Keratinocyte (primary cell): ENCODE measurements around the gene DLG4. TPM values are rescaled to one million over a fixed set of nuclear protein-coding genes. Genes with fewer than 3 reads are reported as not detected.

Source experiments
- DNase-seq: peaks from one replicate; pipeline ENCODE4 v3.0.0-alpha.2; 2011; ENCODE audit warnings: low read depth, missing footprints, low spot score
- FAIRE-seq: peaks from 2 replicates; lab custom pipeline; 2011; peaks lifted over from hg19 to GRCh38; lab: Jason Lieb, UNC
- H2AFZ ChIP-seq: 2 replicates; pipeline ENCODE4 v1.6.0; 2012; ENCODE audit warnings: low read length, control low read depth, inconsistent platforms; ENCODE audit not compliant: control insufficient read depth
- H3K27ac ChIP-seq: 2 replicates; pipeline ENCODE4 v1.5.1; 2011; ENCODE audit warnings: low read length; ENCODE audit not compliant: control insufficient read depth, insufficient read depth
- H3K27me3 ChIP-seq: 3 replicates; pipeline ENCODE4 v1.6.0; 2011; ENCODE audit warnings: low read length; ENCODE audit not compliant: control insufficient read depth, insufficient read depth; ENCODE audit errors: extremely low read depth
- H3K36me3 ChIP-seq, 2 experiments: 2 replicates in 1 of 2; 3 replicates in 1 of 2; pipeline ENCODE4 v1.5.1; 2011; ENCODE audit warnings: low read length in 2 of 2, mild to moderate bottlenecking in 1 of 2; ENCODE audit not compliant: control insufficient read depth in 2 of 2, insufficient read depth in 2 of 2; ENCODE audit errors: extremely low read depth in 1 of 2
- H3K4me1 ChIP-seq: 3 replicates; pipeline ENCODE4 v1.5.1; 2011; ENCODE audit warnings: low read length; ENCODE audit not compliant: control insufficient read depth, insufficient read depth; ENCODE audit errors: extremely low read depth
- H3K4me2 ChIP-seq: 3 replicates; pipeline ENCODE4 v1.6.0; 2011; ENCODE audit warnings: low read depth, low read length; ENCODE audit not compliant: control insufficient read depth, insufficient read depth; ENCODE audit errors: extremely low read depth
- H3K4me3 ChIP-seq, 3 experiments: fragments of 200-600 bp in 1 of 3; sonication (generic) in 1 of 3; 2 replicates in 2 of 3; 3 replicates in 1 of 3; pipeline ENCODE4 v1.5.1; 2011 to 2016; ENCODE audit warnings: low read length in 3 of 3, mild to moderate bottlenecking in 3 of 3, control low read depth in 2 of 3, inconsistent platforms in 1 of 3, low read depth in 1 of 3, mixed read lengths in 1 of 3, mixed run types in 1 of 3, moderate library complexity in 1 of 3; ENCODE audit not compliant: control insufficient read depth in 2 of 3, insufficient read depth in 2 of 3; ENCODE audit errors: extremely low read depth in 1 of 3
- H3K79me2 ChIP-seq: 2 replicates; pipeline ENCODE4 v1.6.0; 2012; ENCODE audit warnings: low read length; ENCODE audit not compliant: control insufficient read depth, insufficient read depth
- H3K9ac ChIP-seq: 3 replicates; pipeline ENCODE4 v1.6.0; 2011; ENCODE audit warnings: low read length; ENCODE audit not compliant: control insufficient read depth, insufficient read depth; ENCODE audit errors: extremely low read depth
- H3K9me1 ChIP-seq: 3 replicates; pipeline ENCODE4 v1.6.0; 2011; ENCODE audit warnings: low read length; ENCODE audit not compliant: control insufficient read depth, insufficient read depth; ENCODE audit errors: extremely low read depth
- H3K9me3 ChIP-seq: 2 replicates; pipeline ENCODE4 v1.5.1; 2012; ENCODE audit warnings: low read depth, low read length; ENCODE audit not compliant: control insufficient read depth
- H4K20me1 ChIP-seq: 3 replicates; pipeline ENCODE4 v1.6.0; 2011; ENCODE audit warnings: low read length; ENCODE audit not compliant: control insufficient read depth, insufficient read depth; ENCODE audit errors: extremely low read depth
- EZH2 ChIP-seq: IDR thresholded peaks from one replicate; pipeline ENCODE4 v1.6.1; 2012; ENCODE audit warnings: inconsistent platforms, mild to moderate bottlenecking, low read length, moderate library complexity
- dilution Hi-C: fragments of 300-500 bp; cut with MboI; formaldehyde crosslinking; loops from one replicate; pipeline ENCODE4 v1.7.0; 2020; ENCODE audit warnings: low sequenced_read_pairs; ENCODE audit not compliant: extremely low pct_ligation_motif_present
- polyA plus RNA-seq, 5 experiments: library from polyadenylated mRNA; depleted of rRNA in 3 of 5; stranded (reverse) in 3 of 5; stranded (forward) in 1 of 5; unstranded in 1 of 5; fragments of >200 nt; gene quantifications; 1 replicate in 1 of 5; 2 replicates in 3 of 5; 3 replicates in 1 of 5; pipeline versions ENCODE4 v1.2.1 to v1.2.3, GENCODE V29; 2011 to 2012; ENCODE audit warnings: missing spikeins in 2 of 5, low read depth in 1 of 5, low replicate concordance in 1 of 5
- TF ChIP-seq, protein P1 (sequence below), 3 experiments: IDR thresholded peaks in 1 of 3; conservative IDR thresholded peaks in 1 of 3; optimal IDR thresholded peaks in 1 of 3; 2 replicates in 2 of 3; 3 replicates in 1 of 3; pipeline versions ENCODE3 to v1.5.1; 2011; ENCODE audit warnings: low read length in 3 of 3, mild to moderate bottlenecking in 3 of 3, moderate library complexity in 2 of 3, control low read depth in 1 of 3, inconsistent platforms in 1 of 3; ENCODE audit not compliant: insufficient read depth in 2 of 3; ENCODE audit errors: extremely low read depth in 1 of 3

The DLG4 gene
- polyA plus RNA-seq, 1 donor (not counting 4 experiments of a cell fraction or from before 2014, with no cell fraction given) = 4.5 TPM

DNA sequence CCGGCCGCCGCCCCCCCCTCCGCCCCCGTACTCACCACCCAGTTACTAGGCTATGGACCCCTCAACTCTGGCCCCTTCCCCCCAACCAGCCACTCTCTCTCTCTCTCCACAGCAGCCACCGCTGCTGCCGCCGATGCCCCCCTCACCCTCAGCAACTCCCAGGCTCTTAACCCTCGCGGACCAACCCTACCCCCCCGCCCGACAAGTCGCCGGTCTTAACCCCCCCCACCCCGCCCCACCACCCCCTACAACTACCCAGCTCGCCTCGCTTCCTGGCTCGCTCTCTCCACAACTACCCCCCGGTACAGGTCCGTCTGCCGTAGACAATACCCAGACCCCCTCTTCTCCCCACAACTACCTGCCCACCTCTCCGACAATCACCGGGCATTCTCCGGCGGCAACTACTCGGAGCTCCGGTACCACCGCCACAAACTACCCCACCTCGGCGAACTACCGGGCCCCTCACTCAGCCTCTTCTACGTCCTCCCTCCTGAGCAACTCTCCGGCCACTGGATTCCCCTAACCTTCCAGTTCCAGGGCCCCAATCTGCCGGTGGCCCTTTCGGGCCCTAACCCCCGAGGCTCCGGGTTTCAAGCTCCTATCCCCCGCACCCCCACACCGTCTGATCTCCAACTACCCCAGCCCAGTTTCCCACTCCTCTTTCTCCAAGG, 18.9 kb upstream of the DLG4 start:
- Histone ChIP-seq H3K79me2 (peaks cover 44% of the 10 kb centered on the region), H3K9me1 (no peaks in the 10 kb centered on the region), H2AFZ (no peak overlapping the region), H3K9me3 (no peaks in the 10 kb centered on the region), H3K4me1 (peaks cover 41% of the 10 kb centered on the region), H3K4me3 (peak overlapping the region; percentile 87 to 95 (median 90)), H3K9ac (peak overlapping the region; percentile 97), H3K4me2 (peak overlapping the region; percentile 12), H3K27ac (peak overlapping the region; percentile 84), H4K20me1 (no peaks in the 10 kb centered on the region), H3K36me3 (peaks cover 17 to 31% of the 10 kb centered on the region in 2 experiments), H3K27me3 (no peaks in the 10 kb centered on the region)
- DNase-seq = no peak
- FAIRE-seq = no peak
- dilution Hi-C loops = no loop called here
- TF ChIP-seq EZH2 = no peak
- TF ChIP-seq, protein P1, sequence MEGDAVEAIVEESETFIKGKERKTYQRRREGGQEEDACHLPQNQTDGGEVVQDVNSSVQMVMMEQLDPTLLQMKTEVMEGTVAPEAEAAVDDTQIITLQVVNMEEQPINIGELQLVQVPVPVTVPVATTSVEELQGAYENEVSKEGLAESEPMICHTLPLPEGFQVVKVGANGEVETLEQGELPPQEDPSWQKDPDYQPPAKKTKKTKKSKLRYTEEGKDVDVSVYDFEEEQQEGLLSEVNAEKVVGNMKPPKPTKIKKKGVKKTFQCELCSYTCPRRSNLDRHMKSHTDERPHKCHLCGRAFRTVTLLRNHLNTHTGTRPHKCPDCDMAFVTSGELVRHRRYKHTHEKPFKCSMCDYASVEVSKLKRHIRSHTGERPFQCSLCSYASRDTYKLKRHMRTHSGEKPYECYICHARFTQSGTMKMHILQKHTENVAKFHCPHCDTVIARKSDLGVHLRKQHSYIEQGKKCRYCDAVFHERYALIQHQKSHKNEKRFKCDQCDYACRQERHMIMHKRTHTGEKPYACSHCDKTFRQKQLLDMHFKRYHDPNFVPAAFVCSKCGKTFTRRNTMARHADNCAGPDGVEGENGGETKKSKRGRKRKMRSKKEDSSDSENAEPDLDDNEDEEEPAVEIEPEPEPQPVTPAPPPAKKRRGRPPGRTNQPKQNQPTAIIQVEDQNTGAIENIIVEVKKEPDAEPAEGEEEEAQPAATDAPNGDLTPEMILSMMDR (optimal IDR thresholded peaks at IDR 0.05 in 1 of 3, IDR thresholded peaks at IDR 0.05 in 1 of 3, conservative IDR thresholded peaks at IDR 0.05 in 1 of 3; ENCODE audit: extremely low read depth in 1 of 3, insufficient read depth in 2 of 3, low read length in 3 of 3) = no peak

DNA sequence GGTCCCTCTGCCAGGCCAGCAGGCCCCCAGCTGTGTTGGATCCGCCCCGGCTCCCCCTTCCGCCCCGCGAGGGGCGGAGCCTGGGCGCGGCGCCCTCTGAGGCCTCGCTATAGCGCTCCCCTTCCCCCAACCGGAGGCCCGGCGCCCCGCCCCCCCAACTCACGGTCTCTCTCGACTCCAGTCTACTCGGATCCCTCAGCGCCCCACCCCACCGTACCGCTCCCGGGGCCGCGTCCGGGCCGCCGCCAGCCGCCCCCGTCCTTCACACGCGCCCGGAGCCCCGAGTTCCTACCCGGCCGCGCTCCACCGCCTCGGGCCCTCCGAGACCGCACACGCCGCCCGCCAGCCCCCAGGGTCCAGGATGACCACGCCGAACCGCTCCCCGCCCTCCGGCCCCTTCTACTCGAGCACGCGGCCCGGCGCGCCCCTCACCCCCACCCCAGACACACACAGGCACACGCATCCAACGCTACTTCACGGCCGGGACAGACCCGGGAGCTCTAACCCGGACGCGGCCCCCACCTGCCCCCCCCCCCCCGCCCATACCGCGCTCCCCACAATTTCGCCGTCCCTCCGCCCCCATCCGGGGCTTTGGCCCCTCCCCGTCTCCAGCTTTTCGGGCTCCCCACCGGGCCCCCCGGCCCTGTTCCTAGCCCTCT, 18.3 kb upstream of the DLG4 start:
- Histone ChIP-seq H3K79me2 (peaks cover 51% of the 10 kb centered on the region), H3K9ac (peak overlapping the region; percentile 97), H3K4me1 (peaks cover 38% of the 10 kb centered on the region), H3K9me3 (no peaks in the 10 kb centered on the region), H2AFZ (no peak overlapping the region), H3K4me2 (peak overlapping the region; percentile 62), H3K9me1 (no peaks in the 10 kb centered on the region), H3K36me3 (peaks cover 15 to 31% of the 10 kb centered on the region in 2 experiments), H3K27ac (peak overlapping the region; percentile 84), H3K4me3 (peak overlapping the region; percentile 42 to 95 (median 90)), H3K27me3 (no peaks in the 10 kb centered on the region), H4K20me1 (no peaks in the 10 kb centered on the region)
- DNase-seq = no peak
- FAIRE-seq = no peak
- dilution Hi-C loops = no loop called here
- TF ChIP-seq EZH2 = no peak
- TF ChIP-seq, protein P1 (optimal IDR thresholded peaks at IDR 0.05 in 1 of 3, IDR thresholded peaks at IDR 0.05 in 1 of 3, conservative IDR thresholded peaks at IDR 0.05 in 1 of 3; ENCODE audit: extremely low read depth in 1 of 3, insufficient read depth in 2 of 3, low read length in 3 of 3) = no peak
